B cell (primary cell): ENCODE results near the gene PAWR.

Source experiments
- EZH2 ChIP-seq: IDR thresholded peaks from 2 replicates; pipeline ENCODE4 v1.6.1; 2012; ENCODE audit warnings: borderline replicate concordance, low read depth, mild to moderate bottlenecking, moderate library complexity, low read length; ENCODE audit not compliant: insufficient read depth, poor library complexity, severe bottlenecking
- TF ChIP-seq, protein P1 (sequence below): fragments of 200-600 bp; IDR thresholded peaks from one replicate; pipeline ENCODE4 v1.8.0; 2022; ENCODE audit warnings: antibody characterized with exemption, mild to moderate bottlenecking

DNA sequence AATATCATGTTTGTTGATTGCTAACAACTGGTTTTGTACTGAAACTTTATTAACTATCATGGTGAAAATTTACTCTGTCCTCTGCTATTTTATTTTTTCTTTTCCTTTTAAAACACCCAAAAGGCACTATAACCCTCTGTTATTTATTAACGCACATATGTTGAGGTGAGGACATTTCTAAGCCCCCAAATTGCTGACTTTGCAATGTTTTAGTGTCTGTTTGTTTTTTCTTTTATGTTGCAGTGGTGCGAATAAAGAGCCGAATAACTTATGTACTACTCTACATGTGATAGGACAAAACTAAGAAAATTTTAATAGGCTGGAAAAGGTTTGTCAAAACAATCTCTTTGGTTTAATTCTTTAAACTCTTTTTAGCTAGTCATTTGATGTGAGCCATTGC lies 24.5 kb upstream of the PAWR start:
- TF ChIP-seq, protein P1, sequence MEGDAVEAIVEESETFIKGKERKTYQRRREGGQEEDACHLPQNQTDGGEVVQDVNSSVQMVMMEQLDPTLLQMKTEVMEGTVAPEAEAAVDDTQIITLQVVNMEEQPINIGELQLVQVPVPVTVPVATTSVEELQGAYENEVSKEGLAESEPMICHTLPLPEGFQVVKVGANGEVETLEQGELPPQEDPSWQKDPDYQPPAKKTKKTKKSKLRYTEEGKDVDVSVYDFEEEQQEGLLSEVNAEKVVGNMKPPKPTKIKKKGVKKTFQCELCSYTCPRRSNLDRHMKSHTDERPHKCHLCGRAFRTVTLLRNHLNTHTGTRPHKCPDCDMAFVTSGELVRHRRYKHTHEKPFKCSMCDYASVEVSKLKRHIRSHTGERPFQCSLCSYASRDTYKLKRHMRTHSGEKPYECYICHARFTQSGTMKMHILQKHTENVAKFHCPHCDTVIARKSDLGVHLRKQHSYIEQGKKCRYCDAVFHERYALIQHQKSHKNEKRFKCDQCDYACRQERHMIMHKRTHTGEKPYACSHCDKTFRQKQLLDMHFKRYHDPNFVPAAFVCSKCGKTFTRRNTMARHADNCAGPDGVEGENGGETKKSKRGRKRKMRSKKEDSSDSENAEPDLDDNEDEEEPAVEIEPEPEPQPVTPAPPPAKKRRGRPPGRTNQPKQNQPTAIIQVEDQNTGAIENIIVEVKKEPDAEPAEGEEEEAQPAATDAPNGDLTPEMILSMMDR: no peak
- no peak for TF ChIP-seq EZH2
